PC-9 (cell line): ENCODE results near the gene VTN. TPM values are rescaled to one million over a fixed set of nuclear protein-coding genes. Genes with fewer than 3 reads are reported as not detected.

Experiments used
- BruUV-seq: library from RNA; stranded (reverse); fragments of 400-500 nt; replicated peaks from 2 replicates; lab custom pipeline; 2021; lab: Mats Ljungman, UMichigan
- CTCF ChIA-PET: fragments of 300-600 bp; sonication (Branson Sonifier 250); formaldehyde crosslinking; loops from one replicate; lab custom pipeline; 2022; ENCODE audit warnings: antibody characterized with exemption; lab: Charles Lee
- POLR2A ChIA-PET: fragments of 300-600 bp; sonication (Branson Sonifier 250); formaldehyde crosslinking; loops from one replicate; lab custom pipeline; 2022; ENCODE audit warnings: antibody characterized with exemption; ENCODE audit not compliant: unreplicated experiment; lab: Charles Lee
- DNase-seq, 2 experiments: peaks; one replicate each; pipeline versions ENCODE4 v3.0.0 to v3.0.0-alpha.2; 2015 to 2022; ENCODE audit warnings: mixed read lengths in 1 of 2
- H2AFZ ChIP-seq: fragments of 200-600 bp; sonication (generic); 2 replicates; pipeline ENCODE4 v1.8.1; 2017; ENCODE audit warnings: antibody characterized with exemption
- H3F3A ChIP-seq: fragments of 200-600 bp; sonication (generic); 2 replicates; pipeline ENCODE4 v1.8.1; 2017; ENCODE audit warnings: antibody characterized with exemption, mild to moderate bottlenecking, low read depth; ENCODE audit not compliant: insufficient read depth
- H3K27ac ChIP-seq: fragments of 200-600 bp; sonication (generic); 2 replicates; pipeline ENCODE4 v1.6.1; 2016; ENCODE audit warnings: mixed run types
- H3K27me3 ChIP-seq: fragments of 200-600 bp; sonication (generic); 2 replicates; pipeline ENCODE4 v1.6.1; 2016; ENCODE audit warnings: low read depth, mixed run types; ENCODE audit not compliant: insufficient read depth
- H3K36me3 ChIP-seq: fragments of 200-600 bp; sonication (generic); 2 replicates; pipeline ENCODE4 v1.6.1; 2016; ENCODE audit warnings: low read depth, mixed run types
- H3K4me1 ChIP-seq: fragments of 200-600 bp; sonication (generic); replicated peaks from 2 replicates; pipeline ENCODE4 v1.6.1; 2016; ENCODE audit warnings: mixed run types; ENCODE audit not compliant: insufficient read depth
- H3K4me2 ChIP-seq: fragments of 200-600 bp; sonication (generic); 2 replicates; pipeline ENCODE4 v1.6.1; 2017; ENCODE audit warnings: mixed run types
- H3K4me3 ChIP-seq: fragments of 200-600 bp; sonication (generic); 2 replicates; pipeline ENCODE4 v1.6.1; 2016; ENCODE audit warnings: mixed run types
- H3K79me2 ChIP-seq: fragments of 200-600 bp; sonication (generic); 2 replicates; pipeline ENCODE4 v1.6.1; 2017; ENCODE audit warnings: low read depth, mixed run types
- H3K9me2 ChIP-seq: fragments of 200-600 bp; sonication (generic); 2 replicates; pipeline ENCODE4 v1.8.1; 2017; ENCODE audit warnings: mild to moderate bottlenecking; ENCODE audit not compliant: insufficient read depth
- H3K9me3 ChIP-seq: fragments of 200-600 bp; sonication (generic); 2 replicates; pipeline ENCODE4 v1.8.1; 2016; ENCODE audit warnings: low read depth; ENCODE audit not compliant: insufficient read depth
- H4K20me1 ChIP-seq: fragments of 200-600 bp; sonication (generic); 2 replicates; pipeline ENCODE4 v1.8.1; 2017; ENCODE audit not compliant: insufficient read depth
- EZH2 ChIP-seq: fragments of 200-600 bp; sonication (generic); IDR thresholded peaks from 2 replicates; pipeline ENCODE4 v1.8.0; 2017; ENCODE audit warnings: antibody characterized with exemption, low read depth
- intact Hi-C: fragments of 100-400 bp; cut with micrococcal nuclease; formaldehyde crosslinking; loops from one replicate; pipeline ENCODE4 v1.10.0; 2022; ENCODE audit not compliant: unreplicated experiment
- total RNA-seq: library from RNA; stranded (reverse); gene quantifications from 2 replicates; pipeline ENCODE4 v1.2.3, GENCODE V29; 2021
- TF ChIP-seq, protein P1 (sequence below): fragments of 200-600 bp; sonication (generic); conservative IDR thresholded peaks from 2 replicates; pipeline ENCODE4 v1.6.1; 2017; ENCODE audit warnings: mixed run types, antibody characterized with exemption, mild to moderate bottlenecking, moderate library complexity

Gene VTN
- total RNA-seq, 1 experiment from 2014 or later, result not detected

DNA sequence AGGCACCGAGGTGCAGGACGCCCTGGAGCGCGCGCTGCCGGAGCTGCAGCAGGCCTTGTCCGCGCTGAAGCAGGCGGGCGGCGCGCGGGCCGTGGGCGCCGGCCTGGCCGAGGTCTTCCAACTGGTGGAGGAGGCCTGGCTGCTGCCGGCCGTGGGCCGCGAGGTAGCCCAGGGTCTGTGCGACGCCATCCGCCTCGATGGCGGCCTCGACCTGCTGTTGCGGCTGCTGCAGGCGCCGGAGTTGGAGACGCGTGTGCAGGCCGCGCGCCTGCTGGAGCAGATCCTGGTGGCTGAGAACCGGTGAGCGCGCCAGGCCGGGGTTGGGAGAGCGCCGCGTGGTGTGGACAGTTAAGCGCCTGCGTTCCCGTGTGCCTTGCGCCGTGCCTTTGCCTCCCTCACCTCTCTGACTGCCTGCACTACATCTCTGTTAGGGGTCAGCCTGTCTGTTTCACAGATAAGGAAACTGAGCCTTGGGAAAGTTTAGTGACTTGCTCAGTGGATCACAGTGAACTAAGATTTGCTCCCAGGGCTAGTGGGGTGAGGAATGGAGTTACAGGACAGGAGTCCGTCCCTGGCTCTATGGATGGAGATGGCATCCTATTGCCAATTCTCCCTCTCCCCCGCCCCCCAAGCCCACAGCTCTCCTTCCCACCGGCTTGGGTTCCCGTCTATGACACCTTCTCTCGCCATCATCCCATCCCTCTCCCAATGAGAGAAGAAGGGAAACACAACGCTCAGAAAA lies 2.3 kb upstream of the VTN start:
- CTCF ChIA-PET, result no interaction called here
- Histone ChIP-seq H2AFZ (no peak overlapping the region), H3K4me2 (no peak overlapping the region)

GRCh38 chr17:28371245-28372202 lies 1.4 kb upstream of the VTN start, which contains the start of gene SARM1:
Gene SARM1 (plus strand): TSS chr17:28371694. CDS start chr17:28372033, 339 bp downstream.
- Histone ChIP-seq H4K20me1 (no peaks in the 10 kb centered on the region), H3K27ac (no peak within 1 kb of the TSS), H3K27me3 (no peaks in the 10 kb centered on the region), H3K79me2 (no peaks in the 10 kb centered on the region), H3K4me2 (peak within 1 kb of the TSS; percentile 46), H2AFZ (no peak within 1 kb of the TSS), H3K4me1 (peaks cover 18% of the 10 kb centered on the region), H3K9me2 (no peaks in the 10 kb centered on the region), H3K9me3 (no peaks in the 10 kb centered on the region), H3F3A (peaks cover 15% of the 10 kb centered on the region; the same call in 1 of the 2 replicates), H3K36me3 (no peaks in the 10 kb centered on the region), H3K4me3 (no peak within 1 kb of the TSS)
- CTCF ChIA-PET, result no interaction called here
- TF ChIP-seq, protein P1, sequence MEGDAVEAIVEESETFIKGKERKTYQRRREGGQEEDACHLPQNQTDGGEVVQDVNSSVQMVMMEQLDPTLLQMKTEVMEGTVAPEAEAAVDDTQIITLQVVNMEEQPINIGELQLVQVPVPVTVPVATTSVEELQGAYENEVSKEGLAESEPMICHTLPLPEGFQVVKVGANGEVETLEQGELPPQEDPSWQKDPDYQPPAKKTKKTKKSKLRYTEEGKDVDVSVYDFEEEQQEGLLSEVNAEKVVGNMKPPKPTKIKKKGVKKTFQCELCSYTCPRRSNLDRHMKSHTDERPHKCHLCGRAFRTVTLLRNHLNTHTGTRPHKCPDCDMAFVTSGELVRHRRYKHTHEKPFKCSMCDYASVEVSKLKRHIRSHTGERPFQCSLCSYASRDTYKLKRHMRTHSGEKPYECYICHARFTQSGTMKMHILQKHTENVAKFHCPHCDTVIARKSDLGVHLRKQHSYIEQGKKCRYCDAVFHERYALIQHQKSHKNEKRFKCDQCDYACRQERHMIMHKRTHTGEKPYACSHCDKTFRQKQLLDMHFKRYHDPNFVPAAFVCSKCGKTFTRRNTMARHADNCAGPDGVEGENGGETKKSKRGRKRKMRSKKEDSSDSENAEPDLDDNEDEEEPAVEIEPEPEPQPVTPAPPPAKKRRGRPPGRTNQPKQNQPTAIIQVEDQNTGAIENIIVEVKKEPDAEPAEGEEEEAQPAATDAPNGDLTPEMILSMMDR, result no peak
- no peak for TF ChIP-seq EZH2
- intact Hi-C loops, result loop anchor here (2.0 kb wide), 1 partner anchor 53 kb away; the partner anchor contains the start of gene TMEM97
- DNase-seq, result no peak
- no TSS peak for BruUV-seq
- POLR2A ChIA-PET, result no interaction called here

More for the DNA sequence above, 2.3 kb upstream of the VTN start:
- Histone ChIP-seq H3F3A (peaks cover 15% of the 10 kb centered on the region; the same call in 1 of the 2 replicates), H3K4me1 (peaks cover 18% of the 10 kb centered on the region), H4K20me1 (no peaks in the 10 kb centered on the region), H3K9me3 (no peaks in the 10 kb centered on the region), H3K79me2 (no peaks in the 10 kb centered on the region), H3K36me3 (no peaks in the 10 kb centered on the region), H3K9me2 (no peaks in the 10 kb centered on the region), H3K27me3 (no peaks in the 10 kb centered on the region), H3K4me3 (no peak overlapping the region), H3K27ac (no peak overlapping the region)
- POLR2A ChIA-PET, result no interaction called here
- DNase-seq, result no peak
- intact Hi-C loops, result loop anchor here (2.0 kb wide), 1 partner anchor 54 kb away; the partner anchor contains the start of gene TMEM97
- TF ChIP-seq EZH2, result no peak
- TF ChIP-seq, protein P1, result no peak
- no TSS peak for BruUV-seq

DNA sequence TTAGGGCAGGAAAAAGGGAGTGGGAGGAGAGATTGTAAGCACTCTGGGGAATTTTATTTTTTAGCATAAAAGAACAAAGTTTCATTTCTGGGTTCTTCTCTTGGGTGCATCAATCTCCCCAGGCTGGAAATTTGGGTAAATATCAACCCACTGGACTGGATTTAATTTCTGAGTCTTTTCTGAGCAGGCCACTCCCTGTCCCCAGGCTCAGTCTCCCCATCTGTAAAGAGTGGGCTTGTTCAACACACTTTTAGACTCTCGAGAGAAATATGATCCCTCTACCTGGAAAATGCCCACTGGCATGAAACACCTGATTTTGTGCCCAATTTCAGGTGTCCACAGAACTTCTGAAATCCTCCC lies 617 bp upstream of the VTN start:
- ChIA-PET CTCF (no interaction called here), POLR2A (interaction anchor here (1.4 kb wide), 1 partner anchor 13 kb away, joined by 6 read pairs; the partner anchor contains the start of gene POLDIP2)
- no peaks in the 10 kb centered on the region for H3K36me3 ChIP-seq
- peaks cover 17% of the 10 kb centered on the region; the same call in 1 of the 2 replicates for H3F3A ChIP-seq
- no peak for TF ChIP-seq EZH2
- TF ChIP-seq, protein P1, result no peak
- DNase-seq, result no peak
- no peaks in the 10 kb centered on the region for H3K79me2 ChIP-seq
- no peaks in the 10 kb centered on the region for H3K27me3 ChIP-seq
- no peaks in the 10 kb centered on the region for H3K9me3 ChIP-seq
- H3K27ac ChIP-seq, result no peak overlapping the region
- no TSS peak for BruUV-seq
- H3K4me2 ChIP-seq, result peak overlapping the region; percentile 46
- H2AFZ ChIP-seq, result no peak overlapping the region
- H3K9me2 ChIP-seq, result no peaks in the 10 kb centered on the region
- intact Hi-C loops, result no loop called here
- H3K4me3 ChIP-seq, result no peak overlapping the region
- H4K20me1 ChIP-seq, result no peaks in the 10 kb centered on the region
- H3K4me1 ChIP-seq, result peaks cover 18% of the 10 kb centered on the region
